BLaER1 treated with 17β-estradiol and CSF1 and Interleukin-3, amounts not matched to agents 10 nM and 100 nM (cell line): Measurements from ENCODE around the gene FANCI.

Experiments used
- H3K27ac ChIP-seq, 11 experiments: shearing (Covaris generic); formaldehyde crosslinking; 2 replicates each; pipeline ENCODE4 v1.8.1; 2022
- H3K27me3 ChIP-seq, 11 experiments: shearing (Covaris generic); formaldehyde crosslinking; 2 replicates each; pipeline ENCODE4 v1.8.1; 2022
- H3K36me3 ChIP-seq, 11 experiments: shearing (Covaris generic); formaldehyde crosslinking; 2 replicates each; pipeline ENCODE4 v1.8.1; 2022
- H3K4me1 ChIP-seq, 10 experiments: shearing (Covaris generic); formaldehyde crosslinking; 2 replicates each; pipeline ENCODE4 v1.8.1; 2022
- H3K4me2 ChIP-seq, 11 experiments: shearing (Covaris generic); formaldehyde crosslinking; 2 replicates each; pipeline ENCODE4 v1.8.1; 2022
- H3K4me3 ChIP-seq, 10 experiments: shearing (Covaris generic); formaldehyde crosslinking; 2 replicates each; pipeline ENCODE4 v1.8.1; 2022
- H3K9ac ChIP-seq, 11 experiments: shearing (Covaris generic); formaldehyde crosslinking; 2 replicates each; pipeline ENCODE4 v1.8.1; 2022
- H3K9me3 ChIP-seq, 11 experiments: shearing (Covaris generic); formaldehyde crosslinking; replicated peaks in 1 of 11; 2 replicates each; pipeline ENCODE4 v1.8.1; 2022
- H4K20me1 ChIP-seq, 11 experiments: shearing (Covaris generic); formaldehyde crosslinking; 2 replicates each; pipeline ENCODE4 v1.8.1; 2022
- Cebpa-rat ChIP-seq, 11 experiments: shearing (Covaris generic); IDR thresholded peaks; 2 replicates each; pipeline ENCODE4 v1.8.1; 2022

FANCI gene

DNA sequence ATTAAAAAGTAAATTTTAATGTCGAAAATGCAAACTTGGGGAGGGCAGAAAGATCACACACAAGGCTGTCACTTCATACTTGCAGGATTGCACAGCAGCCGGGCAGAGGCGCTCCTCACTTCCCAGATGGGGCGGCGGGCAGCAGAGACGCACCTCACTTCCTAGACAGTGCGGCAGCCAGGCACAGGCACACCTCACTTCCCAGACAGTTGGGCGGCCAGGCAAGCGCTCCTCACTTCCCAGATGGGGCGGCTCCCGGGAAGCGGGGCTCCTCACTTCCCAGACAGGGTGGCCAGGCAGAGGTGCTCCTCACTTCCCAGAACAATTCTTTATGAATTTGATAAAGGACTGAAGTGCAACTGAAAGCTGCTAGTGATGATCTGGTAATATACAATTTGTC is 43.6 kb upstream of the FANCI start:
- Histone ChIP-seq H3K4me2 (no peak overlapping the region), H3K27me3 (no peaks in the 10 kb centered on the region), H3K36me3 (peaks cover 20 to 57% (median 35%) of the 10 kb centered on the region in 11 experiments), H4K20me1 (no peaks in the 10 kb centered on the region), H3K4me3 (no peak overlapping the region), H3K9ac (no peak overlapping the region), H3K27ac (no peak overlapping the region), H3K4me1 (peaks cover 0 to 25% (median 20%) of the 10 kb centered on the region in 10 experiments; a peak in 18 of 20 replicates), H3K9me3 (no peaks in the 10 kb centered on the region)
- no peak for TF ChIP-seq Cebpa-rat (IDR thresholded peaks at IDR 0.05)

DNA sequence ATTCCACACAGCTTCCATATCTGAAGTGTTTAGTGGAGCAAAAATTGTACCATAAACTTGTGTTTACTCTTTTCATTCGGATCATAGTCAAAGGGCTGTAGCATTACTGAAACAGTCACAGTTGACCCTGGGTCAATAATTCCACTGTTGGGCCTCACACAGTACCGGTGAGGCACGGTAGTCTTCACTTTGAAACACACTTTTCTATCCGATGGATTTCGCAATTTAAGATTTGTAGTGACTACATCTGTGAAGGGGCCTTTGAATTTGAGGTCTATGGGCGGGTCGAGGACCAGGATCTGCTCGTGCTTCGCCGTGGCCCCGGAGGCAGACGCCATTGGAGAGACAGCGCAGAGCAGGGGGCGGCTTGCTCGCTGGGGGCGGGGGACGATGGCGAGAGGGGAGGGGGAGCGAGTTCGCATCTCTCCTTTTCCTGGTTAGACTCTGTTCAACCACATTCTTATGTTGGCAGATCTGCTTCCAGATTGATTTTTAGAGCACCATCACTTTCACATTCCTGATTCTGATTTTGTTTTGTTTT is 42.2 kb upstream of the FANCI start:
- H3K27me3 ChIP-seq = no peaks in the 10 kb centered on the region
- no peak overlapping the region for H3K4me2 ChIP-seq

DNA sequence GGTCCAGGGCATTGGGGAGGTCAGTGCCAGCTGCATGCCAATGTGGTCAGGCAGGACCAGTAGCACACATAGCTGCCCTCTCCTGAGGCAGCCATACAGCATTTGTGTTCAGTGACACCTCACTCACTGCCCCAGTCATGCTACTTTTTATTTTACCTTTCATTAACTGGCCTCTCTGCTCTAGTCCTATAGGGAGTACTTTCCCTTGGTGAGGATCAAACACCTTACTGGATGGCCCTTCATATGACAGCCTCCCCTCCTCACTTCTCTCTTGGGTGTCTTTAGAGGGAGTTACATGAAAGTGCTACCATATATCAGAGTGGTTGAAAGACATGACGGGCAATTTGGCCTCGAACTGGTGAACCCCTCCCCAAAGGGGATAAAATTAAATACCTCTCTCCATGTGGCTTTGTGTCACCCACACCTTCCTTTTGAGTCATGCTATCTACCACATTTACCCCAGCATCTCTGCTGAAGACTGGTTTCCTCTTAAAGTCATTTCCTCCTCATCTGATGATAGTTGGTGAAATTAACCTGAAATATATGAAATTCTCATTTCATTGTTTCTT is 40.0 kb upstream of the FANCI start:
- H3K4me1 ChIP-seq = peaks cover 9 to 45% (median 35%) of the 10 kb centered on the region in 10 experiments; a peak in 19 of 20 replicates
- H4K20me1 ChIP-seq = no peaks in the 10 kb centered on the region
- peak overlapping the region in 4 of 11 experiments; percentile 26 to 56 (median 32); a peak in 7 of 22 replicates for H3K27ac ChIP-seq
- H3K36me3 ChIP-seq = peaks cover 0 to 26% (median 9%) of the 10 kb centered on the region in 11 experiments; a peak in 14 of 22 replicates
- H3K27me3 ChIP-seq = no peaks in the 10 kb centered on the region
- H3K4me2 ChIP-seq = peak overlapping the region in 10 of 11 experiments; percentile 32 to 73 (median 57); a peak in 21 of 22 replicates
- no peaks in the 10 kb centered on the region for H3K9me3 ChIP-seq
- H3K4me3 ChIP-seq = no peak overlapping the region
- TF ChIP-seq Cebpa-rat (IDR thresholded peaks at IDR 0.05) = no peak
- H3K9ac ChIP-seq = no peak overlapping the region

More for the DNA sequence above, 42.2 kb upstream of the FANCI start:
- peaks cover 7 to 39% (median 32%) of the 10 kb centered on the region in 10 experiments; a peak in 19 of 20 replicates for H3K4me1 ChIP-seq
- H3K36me3 ChIP-seq = peaks cover 9 to 44% (median 24%) of the 10 kb centered on the region in 11 experiments; a peak in 17 of 22 replicates
- 0 out of 22 replicates have a peak, but pooled peaks of 1 of the 11 experiments have one; percentile 45 for TF ChIP-seq Cebpa-rat (IDR thresholded peaks at IDR 0.05)
- H3K9me3 ChIP-seq = no peaks in the 10 kb centered on the region
- H4K20me1 ChIP-seq = no peaks in the 10 kb centered on the region
- no peak overlapping the region for H3K27ac ChIP-seq
- no peak overlapping the region for H3K9ac ChIP-seq
- no peak overlapping the region for H3K4me3 ChIP-seq

DNA sequence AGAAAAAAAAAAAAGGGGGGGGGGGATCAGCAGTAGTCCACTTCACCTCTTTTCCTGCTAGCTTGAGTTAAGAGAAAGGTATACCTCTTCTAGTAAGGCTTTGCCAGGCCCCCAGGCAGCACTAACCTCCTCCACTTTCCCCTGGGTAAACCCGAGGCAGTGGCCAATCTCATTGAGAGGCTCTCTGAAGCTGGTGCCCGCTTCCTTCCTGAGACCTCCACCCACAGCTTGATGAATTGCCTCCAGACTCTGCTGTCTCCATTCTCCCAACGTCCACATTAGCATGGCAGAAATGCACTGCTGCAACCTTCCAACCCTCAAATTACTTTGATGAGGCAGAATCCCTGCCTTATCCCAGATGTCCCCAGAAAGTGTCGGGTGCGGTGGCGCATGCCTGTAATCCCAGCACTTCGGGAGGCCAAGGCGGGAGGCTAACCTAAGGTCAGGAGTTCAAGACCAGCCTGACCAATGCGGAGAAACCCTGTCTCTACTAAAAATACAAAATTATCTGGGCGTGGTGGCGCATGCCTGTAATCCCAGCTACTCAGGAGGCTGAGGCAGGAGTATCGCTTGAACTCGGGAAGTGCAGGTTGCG is 37.7 kb upstream of the FANCI start:
- Histone ChIP-seq H3K9me3 (no peaks in the 10 kb centered on the region), H3K27me3 (no peaks in the 10 kb centered on the region), H3K4me2 (peak overlapping the region in 9 of 11 experiments; percentile 20 to 61 (median 50); a peak in 13 of 22 replicates), H3K36me3 (peaks cover 0 to 4% (median 0%) of the 10 kb centered on the region in 11 experiments; a peak in 2 of 22 replicates), H3K4me3 (no peak overlapping the region), H3K4me1 (peaks cover 9 to 42% (median 35%) of the 10 kb centered on the region in 10 experiments; a peak in 19 of 20 replicates), H3K9ac (0 out of 22 replicates have a peak overlapping the region, but pooled peaks of 2 of the 11 experiments have one; percentile 14 to 26), H4K20me1 (no peaks in the 10 kb centered on the region), H3K27ac (no peak overlapping the region; a peak in 1 of 22 replicates)
- no peak for TF ChIP-seq Cebpa-rat (IDR thresholded peaks at IDR 0.05)

DNA sequence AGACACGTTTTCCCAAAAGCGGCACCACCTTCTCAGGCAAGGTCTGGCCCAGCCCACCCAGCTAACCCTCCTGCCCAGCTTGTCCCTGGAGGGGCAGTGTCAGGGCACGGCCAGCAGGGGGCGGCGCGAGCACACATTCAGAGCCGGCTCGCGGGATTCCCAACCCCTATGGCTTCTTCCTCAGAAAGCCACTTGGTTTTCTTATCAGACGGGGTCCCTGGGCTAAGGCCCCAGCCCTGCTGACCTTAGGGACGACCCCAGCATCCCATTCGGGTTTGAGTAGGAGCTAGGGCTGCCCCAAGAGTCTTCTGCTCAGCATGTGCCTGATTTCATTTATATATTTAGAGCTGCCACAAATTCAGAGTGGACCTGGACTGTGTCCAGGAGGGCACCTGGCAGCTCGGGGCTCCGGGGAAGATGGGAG is 36.9 kb upstream of the FANCI start:
- no peak overlapping the region for H3K4me3 ChIP-seq

DNA sequence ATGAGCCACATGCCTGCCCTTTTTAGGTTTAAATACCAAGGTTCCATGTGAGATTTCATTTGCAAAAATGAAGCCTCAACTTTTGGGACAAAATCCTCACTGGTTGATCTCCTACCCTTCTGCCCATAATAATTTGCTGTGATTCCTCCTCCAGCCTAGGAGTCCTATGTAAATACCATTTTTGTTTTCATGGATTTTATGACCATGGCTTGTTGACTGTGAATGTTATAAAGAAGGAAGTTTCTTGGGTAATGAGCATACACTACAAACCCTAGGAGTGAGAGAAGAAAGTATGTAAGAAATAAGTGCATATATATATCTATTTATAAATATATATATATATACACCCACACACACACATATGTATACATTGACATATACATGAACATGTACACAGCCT is 35.5 kb upstream of the FANCI start:
- Histone ChIP-seq H3K36me3 (no peaks in the 10 kb centered on the region), H3K4me2 (no peak overlapping the region), H3K9ac (no peak overlapping the region), H4K20me1 (no peaks in the 10 kb centered on the region), H3K27ac (no peak overlapping the region), H3K4me3 (no peak overlapping the region), H3K27me3 (no peaks in the 10 kb centered on the region), H3K4me1 (peaks cover 9 to 40% (median 33%) of the 10 kb centered on the region in 10 experiments; a peak in 19 of 20 replicates), H3K9me3 (no peaks in the 10 kb centered on the region)
- TF ChIP-seq Cebpa-rat (IDR thresholded peaks at IDR 0.05) = no peak

More for the DNA sequence above, 36.9 kb upstream of the FANCI start:
- no peak for TF ChIP-seq Cebpa-rat (IDR thresholded peaks at IDR 0.05)
- H3K4me2 ChIP-seq = peak overlapping the region in 5 of 11 experiments; percentile 9 to 57 (median 47); a peak in 6 of 22 replicates
- no peaks in the 10 kb centered on the region for H3K36me3 ChIP-seq
- no peaks in the 10 kb centered on the region for H4K20me1 ChIP-seq
- H3K4me1 ChIP-seq = peaks cover 9 to 42% (median 35%) of the 10 kb centered on the region in 10 experiments; a peak in 19 of 20 replicates
- H3K27me3 ChIP-seq = no peaks in the 10 kb centered on the region
- H3K27ac ChIP-seq = no peak overlapping the region
- no peaks in the 10 kb centered on the region for H3K9me3 ChIP-seq
- H3K9ac ChIP-seq = no peak overlapping the region

DNA sequence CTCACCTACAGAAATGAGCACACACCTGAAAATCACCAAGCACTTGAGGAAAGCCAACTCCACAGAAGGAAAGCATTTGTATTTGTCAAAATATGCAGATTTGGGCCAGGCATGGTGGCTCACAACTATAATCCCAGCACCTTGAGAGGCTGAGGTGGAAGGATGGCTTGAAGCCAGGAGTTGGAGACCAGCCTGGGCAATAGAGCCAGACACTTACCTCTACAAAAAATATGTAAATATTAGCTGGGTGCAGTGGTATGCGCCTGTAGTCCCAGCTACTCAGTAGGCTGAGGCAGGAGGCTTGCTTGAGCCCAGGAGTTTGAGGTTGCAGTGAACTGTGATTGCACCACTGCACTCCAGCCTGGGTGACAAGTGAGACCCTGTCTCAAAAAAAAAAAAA is 34.7 kb upstream of the FANCI start:
- H3K27ac ChIP-seq = no peak overlapping the region
- H3K36me3 ChIP-seq = no peaks in the 10 kb centered on the region
- H3K9me3 ChIP-seq = no peaks in the 10 kb centered on the region

DNA sequence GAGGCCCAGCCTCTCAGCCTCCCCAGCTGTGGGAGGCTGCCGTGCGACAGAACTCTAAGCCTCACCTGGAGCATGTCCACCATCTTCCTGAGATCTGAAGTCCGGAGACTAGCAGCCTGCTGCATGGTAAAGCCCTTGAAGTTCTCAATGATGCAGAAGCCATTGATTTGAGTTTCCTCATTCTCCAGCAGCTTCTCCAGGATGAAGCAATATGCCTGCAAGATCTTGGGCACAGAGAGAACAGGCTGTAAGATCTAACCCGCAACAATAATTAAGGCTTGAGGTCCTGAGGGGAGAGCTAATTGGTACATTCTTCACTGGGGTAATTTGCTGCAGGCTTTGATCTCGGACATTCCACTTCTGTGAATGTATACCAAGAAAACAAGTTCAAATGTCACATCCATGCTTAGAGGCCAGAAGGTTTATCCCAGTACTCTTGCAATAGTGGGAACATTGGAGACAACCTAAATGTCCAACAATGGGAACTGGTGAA is 32.1 kb upstream of the FANCI start:
- TF ChIP-seq Cebpa-rat (IDR thresholded peaks at IDR 0.05) = 0 out of 22 replicates have a peak, but pooled peaks of 1 of the 11 experiments have one; percentile 10
- Histone ChIP-seq H3K36me3 (no peaks in the 10 kb centered on the region), H3K27ac (no peak overlapping the region), H3K9me3 (no peaks in the 10 kb centered on the region), H3K4me3 (no peak overlapping the region), H3K4me1 (peaks cover 0 to 7% (median under 1%) of the 10 kb centered on the region in 10 experiments; a peak in 6 of 20 replicates), H3K4me2 (no peak overlapping the region), H3K9ac (no peak overlapping the region), H4K20me1 (peaks cover 0 to under 1% (median 0%) of the 10 kb centered on the region in 11 experiments; a peak in 1 of 22 replicates), H3K27me3 (no peaks in the 10 kb centered on the region)

More for the DNA sequence above, 34.7 kb upstream of the FANCI start:
- no peaks in the 10 kb centered on the region for H3K27me3 ChIP-seq
- H3K4me2 ChIP-seq = no peak overlapping the region
- no peaks in the 10 kb centered on the region for H4K20me1 ChIP-seq
- no peak overlapping the region for H3K4me3 ChIP-seq
- peaks cover 2 to 32% (median 25%) of the 10 kb centered on the region in 10 experiments; a peak in 19 of 20 replicates for H3K4me1 ChIP-seq
- no peak for TF ChIP-seq Cebpa-rat (IDR thresholded peaks at IDR 0.05)
- no peak overlapping the region for H3K9ac ChIP-seq

DNA sequence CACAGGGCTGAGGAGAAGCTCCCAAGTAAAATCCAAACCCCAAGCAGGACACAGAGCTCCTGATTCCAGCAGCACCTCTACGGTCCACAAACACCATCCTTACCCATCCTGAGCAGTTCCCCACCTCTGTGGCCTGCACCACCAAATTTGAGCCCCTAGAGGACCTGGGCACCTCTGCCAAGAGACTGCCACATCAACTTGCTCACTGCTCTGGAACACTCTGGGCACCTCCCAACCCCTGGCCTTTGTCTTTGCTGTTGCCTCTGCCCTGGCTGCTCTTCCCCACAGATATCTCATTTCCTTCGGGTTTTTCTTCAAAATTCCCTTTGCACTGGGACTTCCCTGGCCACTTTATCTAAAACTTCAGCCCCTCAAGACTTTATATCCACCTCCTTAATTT is 28.2 kb upstream of the FANCI start:
- Histone ChIP-seq H3K4me3 (no peak overlapping the region), H3K9ac (no peak overlapping the region), H3K4me1 (0 out of 20 replicates have a peak, but pooled peaks cover 0 to 3% (median 0%) of the 10 kb centered on the region in 10 experiments), H3K27me3 (no peaks in the 10 kb centered on the region), H4K20me1 (peaks cover 0 to 5% (median 0%) of the 10 kb centered on the region in 11 experiments; a peak in 2 of 22 replicates), H3K36me3 (no peaks in the 10 kb centered on the region), H3K4me2 (no peak overlapping the region), H3K9me3 (no peaks in the 10 kb centered on the region), H3K27ac (no peak overlapping the region)
- no peak for TF ChIP-seq Cebpa-rat (IDR thresholded peaks at IDR 0.05)
